Endothelial cell of umbilical vein (primary cell): ENCODE results near the gene APCDD1L. TPM values are rescaled to one million over a fixed set of nuclear protein-coding genes. Genes with fewer than 3 reads are reported as not detected.

ENCODE experiments used
- BruUV-seq: library from RNA; stranded (reverse); fragments of 400-500 nt; replicated peaks from 2 replicates; lab custom pipeline; 2021; lab: Mats Ljungman, UMichigan
- CTCF ChIA-PET: fragments of 300-600, 350-600 bp; sonication (Branson Sonifier 250); formaldehyde crosslinking; loops from one replicate; lab custom pipeline; 2021; ENCODE audit warnings: antibody characterized with exemption, inconsistent platforms; lab: Charles Lee
- POLR2A ChIA-PET: fragments of 300-600, 350-600 bp; sonication (Branson Sonifier 250); formaldehyde crosslinking; loops from one replicate; lab custom pipeline; 2021; ENCODE audit warnings: antibody characterized with exemption, inconsistent platforms; lab: Charles Lee
- DNase-seq: peaks from one replicate; pipeline ENCODE4 v3.0.0-alpha.2; 2011; ENCODE audit warnings: low read depth, low spot score
- FAIRE-seq: peaks from 2 replicates; lab custom pipeline; 2011; peaks lifted over from hg19 to GRCh38; lab: Jason Lieb, UNC
- H2AFZ ChIP-seq: 2 replicates; pipeline ENCODE4 v1.6.0; 2012; ENCODE audit warnings: low read depth, low read length, control low read depth, inconsistent platforms
- H3K27ac ChIP-seq: 2 replicates; pipeline ENCODE4 v1.5.1; 2011; ENCODE audit warnings: low read depth, mild to moderate bottlenecking, control low read depth, low read length, moderate library complexity; ENCODE audit not compliant: insufficient read depth
- H3K27me3 ChIP-seq, 2 experiments: 2 replicates each; pipeline versions ENCODE4 v1.6.0 to v1.6.1; 2011; ENCODE audit warnings: low read length in 2 of 2, mixed read lengths in 1 of 2; ENCODE audit not compliant: control insufficient read depth in 2 of 2, insufficient read depth in 2 of 2
- H3K36me3 ChIP-seq, 2 experiments: 2 replicates in 1 of 2; 3 replicates in 1 of 2; pipeline ENCODE4 v1.5.1; 2011; ENCODE audit warnings: low read length in 2 of 2, mild to moderate bottlenecking in 1 of 2, moderate library complexity in 1 of 2; ENCODE audit not compliant: control insufficient read depth in 2 of 2, insufficient read depth in 2 of 2; ENCODE audit errors: extremely low read depth in 1 of 2
- H3K4me1 ChIP-seq: 3 replicates; pipeline ENCODE4 v1.5.1; 2011; ENCODE audit warnings: mild to moderate bottlenecking, low read length; ENCODE audit not compliant: control insufficient read depth, insufficient read depth; ENCODE audit errors: extremely low read depth
- H3K4me2 ChIP-seq: 2 replicates; pipeline ENCODE4 v1.6.1; 2011; ENCODE audit warnings: low read length, control low read depth, mixed read lengths; ENCODE audit not compliant: insufficient read depth
- H3K4me3 ChIP-seq, 3 experiments: fragments of 200-600 bp in 1 of 3; sonication (generic), shearing (Covaris generic) in 1 of 3; replicated peaks in 1 of 3; 2 replicates each; pipeline ENCODE4 v1.5.1; 2011 to 2016; ENCODE audit warnings: control low read depth in 3 of 3, low read length in 3 of 3, mild to moderate bottlenecking in 2 of 3, inconsistent platforms in 1 of 3, low read depth in 1 of 3, moderate library complexity in 1 of 3; ENCODE audit not compliant: insufficient read depth in 1 of 3
- H3K79me2 ChIP-seq: 2 replicates; pipeline ENCODE4 v1.6.0; 2012; ENCODE audit warnings: low read length, inconsistent platforms; ENCODE audit not compliant: control insufficient read depth, insufficient read depth
- H3K9ac ChIP-seq: replicated peaks from 2 replicates; pipeline ENCODE3; 2011; ENCODE audit warnings: low read length, control low read depth; ENCODE audit not compliant: insufficient read depth; ENCODE audit errors: extremely low read depth
- H3K9me1 ChIP-seq: replicated peaks from 3 replicates; pipeline ENCODE4 v1.6.0; 2011; ENCODE audit warnings: mild to moderate bottlenecking, low read length; ENCODE audit not compliant: control insufficient read depth, insufficient read depth; ENCODE audit errors: extremely low read depth
- H3K9me3 ChIP-seq: replicated peaks from 2 replicates; pipeline ENCODE4 v1.5.1; 2012; ENCODE audit warnings: low read length, inconsistent platforms; ENCODE audit not compliant: control insufficient read depth, insufficient read depth
- H4K20me1 ChIP-seq: replicated peaks from 2 replicates; pipeline ENCODE3; 2011; ENCODE audit warnings: mild to moderate bottlenecking, low read length; ENCODE audit not compliant: control insufficient read depth, insufficient read depth; ENCODE audit errors: extremely low read depth
- EZH2 ChIP-seq: IDR thresholded peaks from 2 replicates; pipeline ENCODE4 v1.6.1; 2012; ENCODE audit warnings: borderline replicate concordance, low read depth, mild to moderate bottlenecking, moderate library complexity, low read length, inconsistent platforms; ENCODE audit not compliant: severe bottlenecking
- FOS ChIP-seq: IDR thresholded peaks from 2 replicates; pipeline ENCODE4 v1.6.1; 2011; ENCODE audit warnings: mild to moderate bottlenecking, low read length, moderate library complexity, borderline replicate concordance; ENCODE audit not compliant: insufficient read depth
- GATA2 ChIP-seq: IDR thresholded peaks from 2 replicates; pipeline ENCODE4 v1.7.0; 2011; ENCODE audit warnings: low read depth, mild to moderate bottlenecking, moderate library complexity, mixed read lengths, low read length; ENCODE audit not compliant: insufficient read length, insufficient read depth
- JUN ChIP-seq: IDR thresholded peaks from 2 replicates; pipeline ENCODE4 v1.6.1; 2011; ENCODE audit warnings: borderline replicate concordance, low read depth; ENCODE audit not compliant: insufficient read length, insufficient read depth
- MYC ChIP-seq: IDR thresholded peaks from one replicate; pipeline ENCODE4 v1.6.1; 2011; ENCODE audit warnings: mild to moderate bottlenecking, low read depth, low read length
- POLR2AphosphoS5 ChIP-seq: IDR thresholded peaks from 2 replicates; pipeline ENCODE4 v1.6.1; 2012; ENCODE audit warnings: low read depth, mild to moderate bottlenecking, control low read depth, low read length, moderate library complexity; ENCODE audit not compliant: insufficient read depth
- dilution Hi-C: fragments of 300-500 bp; cut with MboI; formaldehyde crosslinking; loops from one replicate; pipeline ENCODE4 v1.15.0; 2019; ENCODE audit warnings: low sequenced_read_pairs; ENCODE audit not compliant: extremely low pct_ligation_motif_present
- intact Hi-C: fragments of 100-400 bp; cut with micrococcal nuclease; formaldehyde crosslinking; loops from one replicate; pipeline ENCODE4 v1.10.0; 2022
- polyA plus RNA-seq, 4 experiments: library from polyadenylated mRNA; depleted of rRNA in 3 of 4; stranded (reverse) in 3 of 4; unstranded in 1 of 4; fragments of >200 nt; gene quantifications; 2 replicates each; pipeline versions ENCODE4 v1.2.1 to v1.2.3, GENCODE V29; 2011 to 2012; ENCODE audit warnings: missing spikeins in 1 of 4
- total RNA-seq: library from RNA; stranded (reverse); gene quantifications from 2 replicates; pipeline ENCODE4 v1.2.3, GENCODE V29; 2021
- TF ChIP-seq, protein P1 (sequence below): IDR thresholded peaks from 2 replicates; pipeline ENCODE4 v1.6.1; 2011; ENCODE audit not compliant: insufficient read depth, insufficient read length

APCDD1L gene
- total and polyA plus RNA-seq, 2 donors (not counting 3 experiments of a cell fraction or from before 2014, with no cell fraction given): 0.17 to 1.4 TPM

DNA sequence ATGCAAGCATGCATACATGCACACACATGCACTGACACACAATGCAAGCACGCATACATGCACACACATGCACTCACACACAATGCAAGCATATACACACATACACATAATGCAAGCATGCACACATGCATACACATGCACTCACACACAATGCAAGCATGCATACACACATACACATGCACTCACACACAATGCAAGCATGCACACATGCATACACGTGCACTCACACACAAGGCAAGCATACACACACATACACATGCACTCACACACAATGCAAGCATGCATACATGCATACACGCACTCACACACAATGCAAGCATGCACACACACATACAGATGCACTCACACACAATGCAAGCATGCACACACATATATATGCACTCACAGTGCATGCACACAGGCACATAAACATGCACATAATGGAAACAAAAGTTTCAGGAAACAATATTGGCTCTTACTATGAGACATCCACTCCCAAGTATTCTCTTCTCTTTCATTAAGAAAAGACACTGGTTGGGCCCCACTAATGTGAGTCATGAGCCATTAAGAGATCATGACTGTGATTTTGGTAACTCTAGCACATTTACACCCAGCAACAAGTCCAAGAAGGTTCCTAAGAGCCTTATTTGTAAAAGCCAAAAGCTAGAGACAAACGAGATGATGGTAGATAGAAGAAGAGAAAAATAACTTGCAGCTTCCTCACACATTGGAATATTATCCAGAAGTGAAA lies 22.2 kb downstream of the APCDD1L start:
- dilution Hi-C loops: no loop called here
- Histone ChIP-seq H3K4me1 (no peaks in the 10 kb centered on the region), H3K27me3 (peaks cover 0 to 9% of the 10 kb centered on the region in 2 experiments), H3K4me2 (no peak overlapping the region), H3K79me2 (no peaks in the 10 kb centered on the region), H3K4me3 (no peak overlapping the region), H3K36me3 (no peaks in the 10 kb centered on the region), H4K20me1 (no peaks in the 10 kb centered on the region), H2AFZ (no peak overlapping the region), H3K9me3 (no peaks in the 10 kb centered on the region), H3K9me1 (no peaks in the 10 kb centered on the region), H3K27ac (no peak overlapping the region), H3K9ac (no peak overlapping the region)
- intact Hi-C loops: no loop called here
- no peak for DNase-seq
- TF ChIP-seq JUN: no peak
- no peak for TF ChIP-seq MYC
- TF ChIP-seq POLR2AphosphoS5: no peak
- TF ChIP-seq EZH2: no peak
- no peak for TF ChIP-seq GATA2
- TF ChIP-seq, protein P1, sequence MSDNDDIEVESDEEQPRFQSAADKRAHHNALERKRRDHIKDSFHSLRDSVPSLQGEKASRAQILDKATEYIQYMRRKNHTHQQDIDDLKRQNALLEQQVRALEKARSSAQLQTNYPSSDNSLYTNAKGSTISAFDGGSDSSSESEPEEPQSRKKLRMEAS: no peak
- no peak for TF ChIP-seq FOS
- no peak for FAIRE-seq
- BruUV-seq: no TSS peak
- CTCF ChIA-PET: interaction anchor here (1.7 kb wide), 1 partner anchor 11 kb away, joined by 6 read pairs; no protein-coding TSS in a partner anchor
- POLR2A ChIA-PET: no interaction called here
